NCI-H510A (cell line): ENCODE results near the gene MAPK11.

Experiments used
- DNase-seq: peaks from one replicate; lab custom pipeline; 2025; lab: John Stamatoyannopoulos, UW

The MAPK11 gene

DNA sequence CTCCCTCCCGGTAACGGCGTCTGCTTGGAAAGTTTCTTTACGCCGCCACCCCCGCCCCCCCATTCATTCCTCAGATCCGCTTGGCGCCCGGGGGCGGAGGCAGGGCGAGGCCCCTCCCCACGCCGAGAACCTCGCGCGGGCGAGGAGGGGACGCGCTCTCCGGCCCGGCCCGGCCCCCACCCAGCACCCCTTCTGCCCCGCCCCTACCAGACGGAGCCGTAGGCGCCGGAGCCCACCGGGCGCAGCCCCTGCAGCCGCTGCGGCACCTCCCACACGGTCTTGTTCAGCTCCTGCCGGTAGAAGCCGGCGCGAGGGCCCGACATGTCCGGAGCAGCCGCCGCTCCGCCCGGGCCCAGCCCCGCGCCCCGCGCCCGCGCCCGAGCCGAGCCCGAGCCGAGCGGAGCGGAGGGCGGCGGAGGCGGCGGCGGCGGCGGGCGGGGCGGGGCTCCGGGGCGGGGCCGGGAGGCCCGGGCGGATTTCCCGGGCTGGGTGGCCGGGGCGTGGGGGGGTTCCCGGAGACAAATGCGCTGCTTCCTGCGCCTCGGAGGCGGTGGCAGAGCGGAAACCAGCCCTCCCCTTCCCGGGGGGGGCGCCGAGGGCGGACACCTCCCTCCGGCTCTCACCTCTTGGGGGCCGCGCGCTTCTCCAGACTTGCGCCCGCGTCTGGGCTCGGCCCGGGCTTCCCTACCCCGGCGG is at the start of gene MAPK11:
TSS of gene MAPK11 (minus strand) at position 411 of the 696 bp plus-strand sequence. CDS start at position 323, 88 bp downstream.
- DNase-seq, result no peak

DNA sequence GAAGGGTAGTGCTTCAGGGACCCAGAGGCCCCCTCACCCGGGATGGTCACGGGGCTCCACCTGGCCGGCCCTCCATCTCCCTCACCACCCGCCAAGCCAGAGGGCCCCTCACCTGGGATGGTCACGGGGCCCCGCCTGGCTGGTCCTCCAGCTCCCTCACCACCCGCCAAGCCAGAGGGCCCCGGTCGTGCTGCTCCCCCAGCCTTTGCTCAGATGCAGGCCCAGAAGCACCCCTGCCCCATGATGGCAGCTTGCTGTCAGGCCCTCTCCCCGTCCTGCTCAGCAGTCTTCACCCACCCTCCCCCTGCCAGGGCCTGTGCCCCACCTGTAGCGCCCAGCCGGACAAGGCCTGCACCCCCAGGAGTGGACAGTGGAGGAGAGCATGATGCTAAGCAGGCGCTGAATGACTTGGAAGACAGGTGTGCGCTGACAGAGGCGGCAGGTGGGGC is 49.3 kb upstream of the MAPK11 start:
- DNase-seq, result no peak

DNA sequence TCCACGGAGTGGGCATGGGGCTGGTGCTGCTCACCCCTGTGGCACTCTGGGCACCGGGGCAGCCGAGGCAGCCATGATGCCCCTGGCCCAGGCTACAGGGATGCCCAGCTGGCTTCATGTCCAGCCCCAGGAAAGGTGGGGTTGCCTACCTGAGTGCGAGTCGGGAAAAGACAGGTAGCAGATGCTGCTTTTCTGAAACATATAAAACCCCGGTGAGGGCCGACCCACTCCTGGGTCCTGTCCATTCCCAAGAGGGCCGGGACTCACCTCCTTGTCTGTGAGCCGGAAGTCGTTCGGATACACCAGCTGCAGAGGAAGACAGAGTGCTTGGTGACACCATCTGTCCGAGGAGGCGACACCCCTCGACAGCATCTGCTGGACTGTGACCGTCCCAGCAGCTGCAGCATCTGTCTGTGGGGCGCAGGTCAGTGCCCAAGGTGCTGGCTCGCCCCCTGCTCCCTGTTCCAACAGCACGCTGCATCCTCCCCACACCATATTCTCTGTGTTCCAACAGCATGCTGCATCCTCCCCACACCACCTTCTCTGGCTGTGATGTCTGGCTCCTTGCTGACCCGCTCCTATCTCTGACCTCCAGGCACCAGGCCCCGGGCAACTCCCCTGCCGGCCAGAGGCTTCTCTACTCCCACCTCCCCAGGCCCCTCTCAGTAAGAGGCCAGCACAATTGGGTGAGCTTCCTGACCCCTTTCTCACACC is 48.7 kb upstream of the MAPK11 start:
- DNase-seq, result no peak

DNA sequence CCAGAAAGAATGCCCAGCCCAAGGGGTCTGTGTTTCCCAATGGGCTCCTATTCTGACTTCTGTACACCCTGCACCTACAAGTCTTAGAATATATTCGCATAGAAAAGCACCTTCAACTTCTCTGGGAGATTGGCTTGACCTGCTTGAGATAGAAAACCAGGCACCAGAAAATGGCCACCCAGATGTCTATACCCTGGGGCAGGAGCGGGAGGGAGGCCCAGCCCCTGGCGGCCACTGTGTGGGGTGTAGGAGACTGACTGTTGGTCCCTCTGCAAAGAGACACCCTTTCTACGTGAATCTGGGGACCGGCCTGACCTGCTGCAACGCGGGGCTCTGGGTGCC is 48.1 kb upstream of the MAPK11 start:
- no peak for DNase-seq

- DNase-seq, result no peak
Measured at GRCh38 chr22:50317674-50318073, 47.5 kb upstream of the MAPK11 start.

DNA sequence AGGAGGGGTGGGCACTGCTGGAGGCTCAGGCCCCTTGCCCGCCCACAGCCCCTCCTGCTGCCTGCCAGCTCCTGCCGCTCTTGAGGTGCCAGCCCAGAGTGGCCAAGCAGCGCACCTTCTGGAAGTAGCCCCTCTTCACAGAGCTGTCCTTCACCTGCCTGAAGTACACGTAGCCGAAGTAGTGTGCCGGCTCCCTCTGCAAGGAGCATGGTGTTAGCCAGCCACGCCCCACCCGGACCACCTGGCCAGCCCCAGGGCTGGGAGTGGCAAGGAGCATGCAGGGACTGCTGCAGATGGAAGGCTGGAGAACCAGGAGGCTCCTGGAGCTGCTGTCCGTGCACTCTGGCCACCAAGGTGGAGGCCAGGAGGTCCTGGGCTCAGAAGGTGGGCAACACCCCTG is 47.0 kb upstream of the MAPK11 start:
- DNase-seq, result no peak

- DNase-seq, result no peak
Measured at GRCh38 chr22:50316114-50317065, 46.2 kb upstream of the MAPK11 start.

GRCh38 chr22:50315289-50316113 is 45.3 kb upstream of the MAPK11 start:
- no peak for DNase-seq

DNA sequence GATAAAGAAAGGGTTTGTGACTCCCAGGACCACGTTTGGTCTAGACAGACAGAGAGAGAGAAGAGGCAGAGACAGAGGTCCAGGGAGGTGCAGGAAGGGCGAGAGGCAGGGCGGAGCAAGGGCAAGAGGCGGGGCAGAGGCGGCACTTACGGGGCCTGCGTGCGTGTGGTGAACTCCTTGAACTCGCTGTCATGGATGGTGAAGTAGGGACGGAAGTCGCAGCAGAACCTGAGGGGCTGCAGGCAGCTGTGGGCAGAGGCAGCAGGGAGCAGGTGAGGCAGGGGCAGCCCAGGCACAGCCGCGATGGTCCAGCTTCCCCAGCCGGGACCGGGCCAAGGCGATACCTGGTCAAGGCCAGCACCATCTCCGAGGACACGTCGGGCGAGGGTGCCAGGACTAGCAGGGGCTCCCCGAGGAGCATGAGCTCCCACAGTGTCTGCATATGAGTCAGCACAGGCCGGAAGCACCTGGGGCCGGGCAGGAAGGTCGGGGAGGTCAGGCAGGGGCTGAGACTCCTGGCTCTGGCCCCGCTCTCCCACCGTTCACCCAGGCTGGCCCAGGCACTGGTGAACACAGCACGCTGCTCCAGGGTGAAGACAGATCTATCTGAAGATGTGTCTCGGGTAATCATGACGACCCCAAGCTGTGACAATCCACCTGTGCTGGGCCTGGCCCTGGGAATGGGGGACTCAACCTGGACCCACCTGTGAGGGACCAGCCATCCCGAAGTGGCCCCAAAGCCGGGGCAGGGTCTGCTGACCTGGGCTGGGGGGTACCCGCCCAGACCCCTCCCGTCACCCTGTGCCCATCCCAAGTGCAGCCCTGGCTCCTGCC is 44.5 kb upstream of the MAPK11 start:
- peak; percentile 58 for DNase-seq

DNA sequence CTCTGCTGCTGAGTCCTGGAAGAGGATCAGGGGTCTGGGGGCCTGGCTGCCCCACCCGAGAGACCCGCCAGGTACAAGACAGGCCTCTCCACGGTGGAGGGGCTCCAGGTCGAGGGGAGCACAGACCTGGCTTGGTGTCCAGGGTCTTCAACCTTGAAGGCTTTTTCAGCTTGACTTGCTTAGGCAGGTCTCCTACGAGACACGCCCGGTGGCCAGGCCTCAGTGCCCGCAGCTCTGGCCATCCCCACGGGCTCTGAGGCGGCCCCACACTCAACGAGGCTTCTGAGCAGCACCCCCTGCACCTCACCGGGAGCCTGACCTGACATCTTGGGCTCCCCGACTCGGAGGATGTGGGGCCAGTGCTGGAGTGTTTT is 43.9 kb upstream of the MAPK11 start:
- no peak for DNase-seq

- no peak for DNase-seq
Measured at GRCh38 chr22:50313600-50313999, 43.4 kb upstream of the MAPK11 start.

DNA sequence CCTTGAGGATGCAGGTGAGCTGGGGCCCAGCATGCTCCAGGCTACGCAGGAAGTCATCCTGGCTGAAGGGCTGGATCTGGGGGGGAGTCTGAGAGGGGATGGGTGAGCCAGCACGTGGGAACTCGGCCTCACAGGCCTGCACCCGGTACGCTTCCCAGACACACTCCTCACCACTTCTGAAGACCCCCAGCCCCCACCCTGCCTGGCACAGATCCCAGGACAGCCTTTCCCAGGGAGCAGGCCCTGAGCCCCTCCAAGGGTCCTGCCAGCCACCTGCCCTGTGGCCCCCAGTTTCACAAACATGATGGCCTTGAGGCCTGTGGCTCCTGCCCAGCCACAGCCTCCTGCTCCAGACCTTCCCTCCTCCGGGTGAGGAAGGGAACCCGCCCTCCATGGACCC is 42.8 kb upstream of the MAPK11 start:
- DNase-seq, result no peak

DNA sequence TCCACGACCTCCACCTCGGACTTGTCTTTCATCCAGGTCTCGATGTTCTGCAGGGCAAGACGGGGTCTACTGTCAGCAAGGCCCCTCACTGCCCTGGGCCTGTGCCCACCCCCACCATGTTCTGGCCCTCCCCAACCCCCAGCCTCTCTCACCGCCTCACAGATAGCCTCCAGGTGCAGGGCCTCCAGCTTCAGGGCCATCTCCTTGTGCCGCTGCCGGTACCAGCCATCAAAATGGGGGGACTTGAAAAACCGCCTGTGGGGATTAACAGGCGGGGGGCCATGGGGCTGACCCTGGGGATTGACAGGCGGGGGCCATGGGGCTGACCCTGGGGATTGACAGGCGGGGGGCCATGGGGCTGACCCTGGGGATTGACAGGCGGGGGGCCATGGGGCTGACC is 42.2 kb upstream of the MAPK11 start:
- no peak for DNase-seq

- no peak for DNase-seq
Measured at GRCh38 chr22:50311606-50312351, 41.6 kb upstream of the MAPK11 start.

- no peak for DNase-seq
Measured at GRCh38 chr22:50310949-50311444, 40.8 kb upstream of the MAPK11 start.

DNA sequence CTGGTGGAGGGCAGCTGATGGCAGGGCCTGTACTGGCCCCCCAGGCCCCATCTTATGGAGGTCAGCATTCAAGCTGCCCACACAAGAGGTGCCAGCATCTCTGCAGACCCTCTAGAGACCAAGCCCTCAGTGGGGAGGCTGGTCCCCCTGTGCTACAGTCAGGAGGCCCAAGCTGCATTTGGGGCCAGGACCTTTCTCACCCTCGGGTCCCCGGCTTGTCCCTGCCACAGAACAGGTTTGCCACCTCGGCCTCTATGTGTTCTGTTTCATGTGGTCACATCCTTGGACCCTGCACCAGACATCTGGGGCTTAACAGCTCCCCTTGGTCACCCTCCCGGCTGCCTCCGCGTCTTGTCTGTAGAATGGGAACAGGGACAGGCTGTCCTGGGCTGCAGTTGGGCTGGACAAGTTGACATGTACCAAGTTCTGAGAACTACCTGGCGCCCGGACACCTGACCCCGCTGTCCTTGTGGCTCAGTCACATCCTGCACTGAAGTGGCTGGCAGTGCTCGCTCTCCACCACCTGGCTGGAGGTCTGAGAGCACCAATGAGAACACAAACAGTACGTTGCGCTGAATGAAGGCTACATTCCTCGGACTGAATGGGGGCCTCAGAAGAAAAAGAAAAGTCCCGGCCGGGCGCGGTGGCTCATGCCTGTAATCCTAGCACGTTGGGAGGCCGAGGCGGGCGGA is 40.0 kb upstream of the MAPK11 start:
- DNase-seq, result peak; percentile 48

- no peak for DNase-seq
Measured at GRCh38 chr22:50309601-50309991, 39.4 kb upstream of the MAPK11 start.

DNA sequence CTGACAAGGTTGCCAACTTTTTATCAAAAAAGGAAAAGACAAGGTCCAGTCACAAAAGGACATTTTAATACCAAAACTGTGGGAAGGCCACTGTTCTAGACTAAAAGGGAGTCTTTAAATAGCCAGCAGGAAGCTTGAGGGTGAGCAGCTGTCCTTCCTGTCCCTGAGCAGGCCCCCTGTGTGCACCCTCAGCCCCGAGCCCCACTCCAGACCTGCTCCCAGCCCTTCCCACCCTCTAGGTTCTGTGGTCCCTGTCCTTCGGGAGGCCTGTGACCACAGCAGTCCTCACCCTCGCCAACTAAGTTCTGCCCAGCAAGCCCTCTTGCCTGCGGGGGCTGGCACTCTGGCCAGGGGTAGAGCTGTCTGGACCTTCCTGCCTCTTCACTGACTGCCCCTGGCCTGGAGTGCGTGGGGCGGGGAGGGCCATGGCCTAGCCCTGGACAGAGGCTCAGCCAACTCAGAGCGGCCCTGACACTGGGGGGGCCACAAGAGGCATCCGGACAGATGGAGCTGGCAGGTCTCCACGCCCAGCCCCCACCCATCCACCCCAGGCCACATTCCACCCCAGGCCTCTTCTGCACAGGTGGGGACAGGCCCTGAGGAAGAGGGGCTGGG is 38.9 kb upstream of the MAPK11 start:
- no peak for DNase-seq

DNA sequence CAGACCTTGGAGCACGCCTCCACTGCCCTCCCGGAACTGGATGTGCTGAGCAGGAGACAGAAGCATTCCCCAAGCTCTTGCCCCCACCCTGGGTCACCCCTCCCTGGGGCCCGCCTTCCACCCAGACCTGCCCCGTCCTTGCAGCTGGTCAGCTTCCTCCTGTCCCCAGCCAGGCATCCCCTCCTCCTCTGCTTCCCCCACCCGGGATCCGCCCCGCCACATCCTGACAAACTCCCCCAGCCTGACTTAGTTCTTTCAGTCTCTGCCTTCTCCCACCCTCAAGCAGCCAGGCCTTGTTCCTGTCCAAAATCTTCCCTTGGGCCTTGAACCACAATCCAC is 38.4 kb upstream of the MAPK11 start:
- DNase-seq, result no peak
